NCI-H446 (cell line): Measurements from ENCODE around the gene CREB5.
"Not testable (repeated sequence)": the region's sequence is repeated elsewhere in the genome, so short reads cannot be mapped to it uniquely, and the experiment has no call there.

ENCODE experiments used
- DNase-seq, 2 experiments: peaks; one replicate each; lab custom pipeline; 2025; lab: John Stamatoyannopoulos, UW

Gene CREB5

GRCh38 chr7:28815369-28815927 is 403.1 kb downstream of the CREB5 start:
- no peak for DNase-seq

- DNase-seq: no peak
Observed at GRCh38 chr7:28815928-28816373, 403.6 kb downstream of the CREB5 start.

DNA sequence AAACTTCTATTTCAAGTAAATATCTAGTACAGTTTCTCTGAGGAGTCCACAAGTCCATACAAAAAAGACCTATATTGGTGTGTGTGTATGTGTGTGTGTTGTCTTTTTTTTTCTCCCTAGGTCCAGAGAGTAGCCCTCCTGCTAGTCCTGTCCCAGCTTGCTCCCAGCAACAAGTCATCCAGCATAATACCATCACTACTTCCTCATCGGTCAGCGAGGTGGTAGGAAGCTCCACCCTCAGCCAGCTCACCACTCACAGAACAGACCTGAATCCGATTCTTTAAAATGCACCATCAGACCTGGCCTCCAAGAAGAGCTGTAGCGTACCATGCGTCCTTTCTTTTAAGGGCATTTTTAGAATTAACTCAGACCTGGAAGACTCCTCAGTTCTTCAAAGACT is 406.7 kb downstream of the CREB5 start:
- DNase-seq: no peak

DNA sequence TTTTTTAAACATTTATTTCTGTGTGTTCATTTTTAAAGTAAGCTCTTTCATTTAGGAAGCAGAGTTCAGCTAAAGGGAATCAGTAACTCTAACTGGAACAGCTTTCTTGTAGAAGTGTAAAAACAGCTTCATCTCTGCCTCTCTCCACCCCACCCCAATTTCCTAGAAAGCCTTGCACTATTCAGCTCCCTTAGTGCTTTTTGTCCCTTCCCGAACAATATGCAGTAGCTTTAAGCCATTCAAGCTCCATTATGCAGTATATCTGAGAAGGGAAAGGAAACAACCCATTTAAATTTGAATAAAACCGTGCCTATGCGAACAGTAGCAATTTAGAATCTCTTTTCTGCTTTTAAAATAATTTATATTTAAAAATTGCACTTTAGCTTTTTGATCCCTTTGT is 411.3 kb downstream of the CREB5 start:
- DNase-seq: no peak

DNA sequence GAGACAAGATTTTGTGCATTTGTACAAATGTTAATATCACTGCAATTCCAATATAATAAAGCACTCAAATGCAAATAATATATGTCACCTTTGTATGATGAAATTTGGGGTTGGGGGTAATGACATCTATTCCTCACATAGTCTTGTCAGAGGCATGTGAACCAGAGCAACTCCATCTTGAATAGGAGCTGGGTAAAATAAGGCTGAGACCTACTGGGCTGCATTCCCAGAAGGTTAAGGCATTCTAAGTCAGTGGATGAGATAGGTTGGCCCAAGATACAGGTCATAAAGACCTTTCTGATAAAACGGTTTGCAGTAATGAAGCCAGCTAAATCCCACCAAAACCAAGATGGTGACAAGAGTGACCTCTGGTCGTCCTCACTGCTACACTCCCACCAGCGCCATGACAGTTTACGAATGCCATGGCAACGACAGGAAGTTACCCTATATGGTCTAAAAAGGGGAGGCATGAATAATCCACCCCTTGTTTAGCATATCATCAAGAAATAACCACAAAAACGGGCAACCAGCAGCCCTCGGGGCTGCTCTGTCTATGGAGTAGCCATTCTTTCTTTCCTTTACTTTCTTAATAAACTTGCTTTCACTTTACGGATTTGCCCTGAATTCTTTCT is 413.6 kb downstream of the CREB5 start:
- not testable (repeated sequence) for DNase-seq

- DNase-seq: no peak
Observed at GRCh38 chr7:28830846-28831245, 418.5 kb downstream of the CREB5 start.

DNA sequence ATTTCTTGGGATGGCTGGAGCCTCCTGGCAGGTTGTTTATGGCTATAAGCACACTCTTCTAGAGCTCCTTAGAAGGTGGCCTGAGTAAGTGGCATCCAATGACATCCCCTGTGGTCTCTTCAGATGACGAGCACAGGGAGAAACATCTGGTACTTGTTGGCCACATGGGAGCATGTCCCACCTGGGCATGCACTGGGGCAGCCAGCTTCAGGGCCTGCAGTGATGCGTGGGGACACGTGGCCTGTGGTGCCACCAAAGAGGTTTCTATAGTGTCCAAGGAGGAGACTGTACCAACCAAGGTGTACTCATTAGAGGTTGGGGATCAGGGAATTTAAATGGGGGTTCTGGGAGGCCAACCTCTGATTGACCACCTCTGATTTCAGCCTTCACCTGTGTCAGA is 420.4 kb downstream of the CREB5 start:
- no peak for DNase-seq

DNA sequence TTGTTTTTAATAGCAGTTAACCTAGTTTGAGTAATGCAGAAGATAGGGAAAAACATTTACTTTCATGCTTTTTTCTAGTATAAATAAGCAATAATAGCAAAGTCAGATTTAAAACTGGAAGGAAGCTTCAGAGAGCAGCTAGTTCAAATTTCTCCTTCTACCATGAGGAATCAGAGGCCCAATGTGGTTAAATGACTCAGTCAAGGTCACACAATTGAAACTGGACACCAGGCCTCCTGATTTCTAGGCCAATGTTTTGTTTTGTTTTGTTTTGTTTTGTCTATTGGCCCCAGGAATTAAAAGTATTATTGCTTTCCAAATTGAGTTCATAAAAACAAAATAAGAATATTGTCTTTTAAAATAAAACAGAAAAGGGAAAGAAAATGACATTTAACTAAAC is 423.5 kb downstream of the CREB5 start:
- no peak for DNase-seq

DNA sequence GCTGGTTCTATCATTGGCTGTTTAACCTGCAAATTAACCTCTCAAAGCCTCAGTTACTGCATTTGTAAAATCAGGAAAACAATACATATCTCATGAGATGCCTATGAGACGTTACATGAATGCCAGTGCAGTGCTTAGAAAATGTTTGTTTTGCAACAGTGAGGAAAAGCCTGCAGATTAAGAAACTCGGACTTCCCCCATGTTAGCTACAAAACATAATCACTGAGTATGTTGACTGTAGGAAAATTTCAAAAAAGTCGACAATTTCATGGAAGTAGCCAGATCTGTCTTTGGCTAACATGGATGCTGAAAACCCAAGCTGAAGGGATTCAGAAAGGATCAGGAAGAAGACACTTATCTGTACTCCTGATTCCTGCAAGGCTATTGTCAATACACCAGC is 424.4 kb downstream of the CREB5 start:
- no peak for DNase-seq

DNA sequence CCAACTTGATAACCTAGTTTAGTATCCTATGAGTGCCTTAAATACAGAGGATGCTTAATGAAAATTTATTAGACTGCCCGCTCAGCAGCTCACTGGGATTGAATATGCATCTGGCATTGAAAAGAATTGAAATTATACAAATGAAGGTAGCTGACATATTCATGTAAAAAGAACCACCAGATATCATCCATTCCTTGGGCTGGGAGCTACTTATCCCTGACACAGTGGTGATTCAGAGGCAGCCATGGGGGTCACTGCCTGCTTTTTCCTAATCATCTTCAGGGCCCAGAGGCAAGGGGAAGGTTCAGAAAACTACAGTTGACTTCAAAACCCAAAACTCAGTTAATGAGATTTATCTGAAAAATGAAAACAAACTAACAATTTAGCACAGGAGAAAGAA is 424.9 kb downstream of the CREB5 start:
- no peak for DNase-seq

DNA sequence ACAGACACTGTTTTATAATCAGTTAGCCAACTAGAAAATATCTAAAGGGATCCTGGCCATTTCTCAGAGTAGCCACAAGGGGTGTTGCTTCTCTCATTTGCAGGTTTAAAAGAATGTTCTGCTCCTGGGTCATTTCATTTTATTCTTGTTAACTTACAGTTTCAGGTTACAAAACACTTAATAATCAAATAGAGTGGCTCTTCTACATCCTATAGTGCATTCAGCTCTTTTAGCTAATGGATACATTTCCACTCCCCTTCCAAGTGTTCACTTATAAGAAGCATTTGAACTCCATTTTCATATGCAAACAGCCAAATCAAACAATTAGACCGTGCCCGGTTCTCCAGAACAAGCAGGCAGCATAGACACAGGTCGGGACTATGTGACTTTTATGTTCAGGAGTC is 428.3 kb downstream of the CREB5 start:
- no peak for DNase-seq

DNA sequence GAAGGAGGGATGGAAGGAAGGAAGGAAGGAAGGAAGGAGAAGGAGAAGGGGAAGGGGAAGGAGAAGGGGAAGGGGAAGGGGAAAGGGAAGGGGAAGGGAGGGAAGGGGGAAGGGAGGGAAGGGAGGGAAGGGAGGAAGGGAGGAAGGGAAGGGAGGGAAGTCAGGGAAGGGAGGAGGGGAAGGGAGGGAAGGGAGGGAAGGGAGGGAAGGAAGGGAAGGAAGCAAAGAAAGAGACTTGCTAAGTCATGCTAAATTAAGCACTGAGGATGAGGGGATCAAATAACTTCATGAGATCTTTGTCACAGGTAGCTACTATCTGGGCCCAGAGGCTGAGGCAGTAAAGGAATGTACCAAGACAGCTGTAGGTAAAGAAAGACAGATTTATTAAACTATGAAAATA is 429.4 kb downstream of the CREB5 start:
- DNase-seq: no peak

DNA sequence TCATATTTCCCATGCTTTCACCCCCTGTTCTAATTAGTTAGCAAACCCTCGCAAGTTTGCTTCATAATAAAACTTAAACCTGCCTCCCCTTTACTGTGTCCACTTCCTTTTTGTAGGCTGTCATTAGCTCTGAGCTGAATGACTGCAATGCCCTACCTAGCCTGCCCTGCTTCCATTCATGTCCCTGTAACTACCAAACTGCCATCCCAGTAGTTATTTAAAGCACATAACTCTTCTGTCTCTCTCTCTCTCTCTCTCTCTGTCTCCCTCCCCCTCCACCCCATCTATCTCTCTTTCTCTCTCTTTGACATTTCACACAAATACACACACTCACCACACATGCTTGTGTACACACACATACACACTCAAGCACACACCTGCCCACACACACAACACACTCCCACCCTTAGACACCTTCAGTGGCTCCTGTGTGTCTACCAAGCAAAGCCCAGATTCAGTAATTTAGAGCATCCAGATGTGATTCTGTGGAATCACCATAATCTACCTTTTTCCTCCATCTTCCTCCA is 430.5 kb downstream of the CREB5 start:
- no peak for DNase-seq

DNA sequence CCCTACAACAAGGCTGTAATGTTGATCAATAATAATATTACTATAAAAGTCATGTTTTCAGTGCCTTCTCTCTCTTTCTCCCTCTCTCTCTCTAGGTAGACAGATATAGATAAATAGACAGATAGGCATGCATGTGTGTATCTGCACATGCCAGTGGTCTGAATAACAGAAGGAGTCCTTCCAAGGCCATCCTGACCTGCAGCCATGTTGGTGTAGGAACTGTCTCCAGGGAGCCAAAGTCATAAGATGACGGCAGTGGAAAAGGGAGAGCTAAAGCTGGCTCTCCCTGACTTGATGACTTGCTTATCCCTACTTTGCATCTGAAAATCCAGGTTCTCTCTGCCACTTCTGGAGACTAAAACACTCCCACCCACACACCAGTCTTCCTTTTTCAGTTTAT is 432.8 kb downstream of the CREB5 start:
- DNase-seq: no peak

DNA sequence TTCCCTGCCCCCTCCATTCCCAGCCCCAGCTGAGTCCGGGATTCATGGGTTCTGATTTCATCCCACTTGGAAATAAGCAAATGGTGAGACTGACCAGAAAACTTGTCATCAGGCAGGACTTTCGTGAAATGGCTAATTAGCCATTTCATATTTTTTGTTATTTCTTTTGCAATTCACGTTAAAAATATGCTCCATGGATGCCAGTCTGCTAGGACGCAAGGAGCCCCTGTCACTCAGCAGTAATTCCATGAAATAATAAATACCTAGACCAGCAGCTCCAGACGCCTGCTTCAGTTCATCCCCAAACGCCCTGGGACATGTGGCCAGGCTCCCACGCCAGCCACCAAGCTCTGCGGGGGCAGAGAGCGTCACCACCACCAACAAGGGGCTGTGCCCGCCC is 434.9 kb downstream of the CREB5 start:
- no peak for DNase-seq

- DNase-seq: no peak
Observed at GRCh38 chr7:28847681-28848080, 435.4 kb downstream of the CREB5 start.

DNA sequence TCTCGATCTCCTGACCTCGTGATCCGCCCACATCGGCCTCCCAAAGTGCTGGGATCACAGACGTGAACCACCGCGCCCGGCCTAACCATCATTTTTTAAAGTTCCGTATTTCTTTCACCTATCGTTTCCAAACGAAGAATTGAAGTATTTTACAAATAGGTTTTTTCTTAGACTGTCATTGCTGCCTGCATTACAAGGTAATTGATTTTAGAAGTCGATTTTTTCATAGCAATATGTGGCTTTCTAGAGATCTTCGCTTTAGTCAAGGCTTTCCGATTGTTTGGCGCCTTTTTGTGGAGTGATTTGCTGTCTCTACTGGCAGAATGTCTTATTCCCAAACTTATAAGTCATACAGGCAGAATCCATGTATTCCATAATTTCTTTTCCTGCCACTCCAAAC is 436.6 kb downstream of the CREB5 start:
- DNase-seq: no peak

- no peak for DNase-seq
Observed at GRCh38 chr7:28850699-28851098, 438.4 kb downstream of the CREB5 start.

- no peak for DNase-seq
Observed at GRCh38 chr7:28853150-28853549, 440.8 kb downstream of the CREB5 start.

- DNase-seq: peak in 1 of 2 experiments; percentile 64
Observed at GRCh38 chr7:28853834-28854749, 441.8 kb downstream of the CREB5 start.

GRCh38 chr7:28854750-28855074 is 442.4 kb downstream of the CREB5 start:
- no peak for DNase-seq

DNA sequence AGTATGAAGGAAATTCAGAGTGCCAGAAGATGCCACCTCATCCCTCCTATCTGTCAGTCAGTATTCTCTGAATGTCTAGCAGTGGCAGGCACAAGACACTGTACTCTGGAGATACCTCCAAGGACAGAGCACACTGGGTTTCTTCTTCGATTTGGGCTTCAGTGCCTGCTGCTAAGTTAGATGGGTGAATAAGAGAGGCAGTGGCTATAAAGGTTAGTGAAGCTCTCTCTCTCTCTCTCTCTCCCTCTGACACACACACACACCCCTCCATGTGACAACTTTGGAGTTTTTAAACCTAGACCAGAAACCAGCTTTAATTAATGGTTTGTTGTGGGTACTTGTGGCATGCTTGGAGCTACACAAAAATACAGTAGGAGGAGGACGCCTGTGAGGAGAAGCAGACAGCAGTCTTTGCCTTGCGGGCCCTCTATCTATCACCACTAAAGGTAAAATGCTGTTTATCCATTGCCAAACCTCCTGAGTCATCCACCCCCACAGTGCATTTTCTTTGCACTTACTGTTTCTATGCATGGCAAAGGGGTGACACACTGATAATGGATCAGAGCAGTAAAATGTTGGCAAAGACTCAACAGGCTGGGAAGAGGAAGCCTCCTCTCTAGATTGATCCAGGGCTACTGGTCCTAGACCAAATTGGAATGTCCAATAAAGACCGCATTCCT is 443.4 kb downstream of the CREB5 start:
- no peak for DNase-seq
